NCI-H82 treated with DMSO at 0.1 percent for 48 hours (cell line): Measurements from ENCODE around the gene GSE1.

Source experiments
- DNase-seq: peaks from one replicate; lab custom pipeline; 2025; ENCODE audit not compliant: unreplicated experiment; lab: John Stamatoyannopoulos, UW

GSE1 gene

GRCh38 chr16:85674828-85675227 lies 61.7 kb downstream of the GSE1 start:
- no peak for DNase-seq

- DNase-seq = peak; percentile 33
Observed at GRCh38 chr16:85675251-85675874, 62.2 kb downstream of the GSE1 start.

GRCh38 chr16:85676466-85676865 lies 63.3 kb downstream of the GSE1 start:
- no peak for DNase-seq

- peak; percentile 32 for DNase-seq
Observed at GRCh38 chr16:85677383-85677967, 64.4 kb downstream of the GSE1 start.

- DNase-seq = no peak
Observed at GRCh38 chr16:85678016-85678415, 64.9 kb downstream of the GSE1 start.

- no peak for DNase-seq
Observed at GRCh38 chr16:85678821-85679220, 65.7 kb downstream of the GSE1 start.

GRCh38 chr16:85679870-85680269 lies 66.7 kb downstream of the GSE1 start:
- DNase-seq = no peak

- no peak for DNase-seq
Observed at GRCh38 chr16:85680352-85680944, 67.3 kb downstream of the GSE1 start.

GRCh38 chr16:85681255-85681654 lies 68.1 kb downstream of the GSE1 start:
- DNase-seq = no peak

- DNase-seq = no peak
Observed at GRCh38 chr16:85682516-85682915, 69.4 kb downstream of the GSE1 start.

- no peak for DNase-seq
Observed at GRCh38 chr16:85683363-85683762, 70.2 kb downstream of the GSE1 start.

GRCh38 chr16:85685251-85685650 lies 72.1 kb downstream of the GSE1 start:
- no peak for DNase-seq

- no peak for DNase-seq
Observed at GRCh38 chr16:85686912-85687591, 73.9 kb downstream of the GSE1 start.

- DNase-seq = no peak
Observed at GRCh38 chr16:85687651-85688471, 74.7 kb downstream of the GSE1 start.

GRCh38 chr16:85688586-85689284 lies 75.6 kb downstream of the GSE1 start, which contains the start of gene GINS2:
Gene GINS2, minus strand, starts transcription at chr16:85688954. Its CDS starts 56 bp downstream, at chr16:85688898.
- peak; percentile 79 for DNase-seq

GRCh38 chr16:85689285-85689949 lies 76.3 kb downstream of the GSE1 start:
- DNase-seq = no peak

GRCh38 chr16:85689950-85690320 lies 76.8 kb downstream of the GSE1 start:
- no peak for DNase-seq

GRCh38 chr16:85690469-85691064 lies 77.4 kb downstream of the GSE1 start:
- peak; percentile 16 for DNase-seq
